ENCODE data around the gene TDRD12.
"Not testable (repeated sequence)": the region's sequence is repeated elsewhere in the genome, so short reads cannot be mapped to it uniquely, and the experiment has no call there.

TDRD12 gene

DNA sequence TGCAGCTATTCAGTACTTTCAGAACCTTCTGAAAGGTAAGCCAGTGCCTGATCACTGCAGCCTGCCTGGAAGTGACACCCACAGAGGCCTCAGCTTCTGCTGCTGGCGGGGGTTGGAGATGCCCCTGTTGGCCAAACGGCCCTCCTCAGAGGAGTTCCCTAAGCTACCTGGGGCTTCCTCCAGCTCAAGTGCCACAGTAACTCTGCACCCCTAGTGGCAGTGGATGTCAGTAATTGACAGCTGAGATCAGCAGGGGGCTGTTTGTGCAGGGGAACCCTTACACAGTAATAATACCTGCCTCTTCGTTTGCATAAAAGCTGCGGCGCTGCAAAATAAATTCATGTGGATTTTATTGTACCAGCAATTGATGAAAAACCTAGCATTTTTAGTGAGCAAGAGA is 28.9 kb downstream of the TDRD12 start:
- peak; percentile 14 for DNase-seq

DNA sequence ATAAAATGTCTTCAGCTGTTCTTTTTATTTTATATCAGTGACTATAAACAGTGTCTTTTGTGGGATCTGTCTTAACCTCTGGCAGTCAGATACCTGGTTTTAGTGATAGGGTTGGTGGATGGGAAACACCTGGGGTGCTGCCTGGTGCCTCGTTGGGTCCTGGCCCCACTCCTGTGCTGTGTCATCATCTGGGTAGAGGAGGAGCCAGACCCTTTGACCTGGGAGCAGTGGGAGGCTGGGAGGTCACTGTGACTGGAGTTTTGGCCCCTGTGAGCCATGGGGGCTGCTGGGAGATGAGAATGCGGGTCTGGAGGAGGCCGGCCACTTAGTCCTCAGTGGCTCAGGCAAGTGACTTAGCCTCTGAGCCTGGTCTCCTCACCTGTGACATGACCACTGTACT is 29.4 kb downstream of the TDRD12 start:
- no peak for DNase-seq

- no peak for DNase-seq
Observed at GRCh38 chr19:32749361-32749760, 29.8 kb downstream of the TDRD12 start.

DNA sequence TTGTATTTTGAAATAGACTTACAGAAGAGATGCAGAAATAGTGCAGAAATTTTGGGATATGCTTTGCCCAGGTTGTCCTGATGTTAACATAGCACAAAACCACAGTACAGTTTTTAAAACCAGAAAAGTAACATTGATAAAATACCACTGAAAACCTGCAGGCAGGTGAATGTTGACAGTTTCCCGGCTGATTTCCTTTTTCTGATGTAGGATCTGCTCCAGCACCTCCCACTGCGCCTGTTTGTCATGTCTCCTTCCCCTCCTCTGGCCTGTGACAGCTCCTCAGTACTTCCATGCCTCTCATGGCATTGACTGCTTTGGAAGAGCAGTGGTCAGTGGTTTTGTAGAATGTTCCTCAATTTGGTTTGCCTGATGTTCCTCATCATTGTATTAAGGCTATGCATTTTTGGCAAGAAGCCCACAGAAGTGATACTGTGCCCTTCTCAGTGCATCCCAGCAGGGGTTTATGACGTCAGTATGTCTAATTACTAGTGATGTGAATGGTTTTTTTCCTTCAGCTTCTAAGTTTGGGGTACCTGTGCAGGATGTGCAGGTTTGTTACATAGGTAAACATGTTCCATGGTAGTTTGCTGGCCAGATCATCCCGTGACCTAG is 31.0 kb downstream of the TDRD12 start:
- DNase-seq = peak; percentile 14

DNA sequence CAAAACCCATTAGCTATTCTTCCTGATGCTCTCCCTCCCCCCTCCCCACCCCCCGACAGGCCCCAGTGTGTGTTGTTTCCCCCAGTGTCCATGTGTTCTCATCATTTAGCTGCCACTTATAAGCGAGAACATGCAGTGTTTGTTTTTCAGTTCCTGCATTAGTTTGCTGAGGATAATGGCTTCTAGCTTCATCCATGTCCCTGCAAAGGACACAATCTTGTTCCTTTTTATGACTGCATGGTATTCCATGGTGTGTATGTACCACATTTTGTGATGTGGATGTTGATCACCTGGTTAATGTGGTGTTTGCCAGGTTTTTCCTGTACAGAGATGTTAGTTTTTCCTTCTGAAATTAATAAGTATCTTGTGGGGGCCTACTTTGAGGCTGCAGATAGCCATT is 31.5 kb downstream of the TDRD12 start:
- DNase-seq = no peak

DNA sequence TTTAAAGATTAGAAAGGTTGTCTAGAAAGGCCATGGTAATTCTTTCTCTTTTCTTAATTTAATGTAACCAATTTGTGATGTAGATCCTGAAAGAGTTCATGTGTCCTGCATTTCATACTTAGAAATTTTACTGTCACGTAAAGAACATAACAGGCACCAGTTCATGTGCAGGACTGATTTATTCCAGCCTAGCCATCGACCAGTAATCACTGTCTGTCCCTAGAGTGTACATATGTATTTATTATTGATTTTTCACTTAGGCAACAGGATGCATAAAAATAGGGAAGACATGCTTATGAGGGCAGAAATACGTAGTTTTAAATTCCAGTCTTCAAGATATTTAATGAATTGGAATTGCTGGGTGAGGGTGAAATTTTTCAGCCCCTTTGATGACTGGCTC is 37.6 kb downstream of the TDRD12 start:
- no peak for DNase-seq

DNA sequence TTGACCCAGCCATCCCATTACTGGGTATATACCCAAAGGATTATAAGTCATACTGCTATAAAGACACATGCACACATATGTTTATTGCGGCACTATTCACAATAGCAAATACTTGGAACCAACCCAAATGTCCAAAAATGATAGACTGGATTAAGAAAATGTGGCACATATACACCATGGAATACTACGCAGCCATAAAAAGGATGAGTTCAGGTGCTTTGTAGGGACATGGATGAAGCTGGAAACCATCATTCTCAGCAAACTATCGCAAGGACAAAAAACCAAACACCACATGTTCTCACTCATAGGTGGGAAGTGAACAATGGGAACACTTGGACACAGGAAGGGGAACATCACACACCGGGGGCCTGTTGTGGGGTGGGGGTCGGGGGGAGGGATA is 45.8 kb downstream of the TDRD12 start:
- not testable (repeated sequence) for DNase-seq

DNA sequence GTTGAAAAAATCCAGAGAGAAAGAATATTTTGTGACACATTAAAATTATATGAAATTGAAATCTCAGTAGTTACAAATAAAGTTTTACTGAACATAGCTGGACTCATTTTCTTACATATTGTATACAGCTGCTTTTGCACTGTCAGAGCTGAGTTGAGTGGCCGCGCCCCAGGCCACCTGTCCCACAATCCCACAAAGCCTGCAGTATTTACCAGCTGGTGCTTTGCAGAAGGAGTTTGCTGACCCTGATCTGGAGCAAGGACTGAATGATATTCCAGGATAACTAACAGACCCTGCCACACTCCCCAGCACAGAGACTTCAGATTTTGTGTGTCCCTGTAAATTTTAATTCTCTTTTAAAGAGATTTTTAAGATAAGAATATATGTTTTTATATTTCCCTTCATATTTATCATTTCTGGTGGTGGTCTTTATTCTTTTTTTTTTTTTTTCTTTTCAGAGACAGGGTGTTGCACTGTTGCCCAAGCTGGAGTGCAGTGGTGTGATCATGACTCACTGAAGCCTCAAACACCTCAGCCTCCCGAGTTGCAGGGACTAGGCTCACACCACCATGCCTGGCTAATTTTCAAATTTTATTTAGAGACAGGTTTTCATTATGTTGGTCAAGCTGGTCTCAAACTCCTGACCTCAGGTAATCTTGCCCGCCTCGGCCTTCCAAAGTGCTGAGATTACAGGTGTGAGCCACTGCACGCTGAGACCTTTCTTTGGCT is 48.5 kb downstream of the TDRD12 start:
- DNase-seq = no peak

- DNase-seq = no peak
Observed at GRCh38 chr19:32771596-32771995, 52.0 kb downstream of the TDRD12 start.

GRCh38 chr19:32773126-32773525 is 53.6 kb downstream of the TDRD12 start:
- no peak for DNase-seq

DNA sequence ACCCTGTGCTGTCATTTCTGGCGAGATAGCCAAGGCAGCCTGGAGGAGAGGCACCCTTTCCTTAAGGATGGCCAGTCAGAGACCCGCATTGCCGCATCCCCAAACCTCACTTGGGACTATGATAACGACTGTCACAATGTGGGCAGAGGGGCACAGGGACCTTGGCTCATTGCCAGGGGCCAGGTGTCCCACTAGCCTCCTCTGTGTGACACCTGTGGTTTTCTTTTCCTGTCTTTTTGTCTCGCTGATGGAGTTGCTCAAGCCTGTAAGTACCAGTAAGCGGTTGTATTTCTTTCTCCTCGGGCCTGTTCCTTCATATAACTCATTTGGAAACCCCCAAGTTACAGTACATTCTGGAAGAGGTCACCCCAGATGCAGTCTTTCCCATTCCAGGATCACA is 59.5 kb downstream of the TDRD12 start:
- no peak for DNase-seq

- DNase-seq = no peak
Observed at GRCh38 chr19:32781280-32781679, 61.7 kb downstream of the TDRD12 start.

DNA sequence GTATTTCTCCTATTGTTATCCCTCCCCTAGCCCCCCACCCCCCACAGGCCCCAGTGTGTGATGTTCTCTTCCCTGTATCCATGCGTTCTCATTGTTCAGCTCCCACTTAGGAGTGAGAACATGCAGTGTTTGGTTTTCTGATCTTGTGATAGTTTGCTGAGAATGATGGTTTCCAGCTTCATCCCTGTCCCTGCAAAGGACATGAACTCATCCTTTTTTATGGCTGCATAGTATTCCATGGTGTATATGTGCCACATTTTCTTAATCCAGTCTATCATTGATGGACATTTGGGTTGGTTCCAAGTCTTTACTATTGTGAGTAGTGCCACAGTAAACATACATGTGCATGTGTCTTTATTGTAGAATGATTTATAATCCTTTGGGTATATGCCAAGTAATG is 62.5 kb downstream of the TDRD12 start:
- DNase-seq = not testable (repeated sequence)

GRCh38 chr19:32787161-32787813 is 67.7 kb downstream of the TDRD12 start:
- DNase-seq = not testable (repeated sequence)

DNA sequence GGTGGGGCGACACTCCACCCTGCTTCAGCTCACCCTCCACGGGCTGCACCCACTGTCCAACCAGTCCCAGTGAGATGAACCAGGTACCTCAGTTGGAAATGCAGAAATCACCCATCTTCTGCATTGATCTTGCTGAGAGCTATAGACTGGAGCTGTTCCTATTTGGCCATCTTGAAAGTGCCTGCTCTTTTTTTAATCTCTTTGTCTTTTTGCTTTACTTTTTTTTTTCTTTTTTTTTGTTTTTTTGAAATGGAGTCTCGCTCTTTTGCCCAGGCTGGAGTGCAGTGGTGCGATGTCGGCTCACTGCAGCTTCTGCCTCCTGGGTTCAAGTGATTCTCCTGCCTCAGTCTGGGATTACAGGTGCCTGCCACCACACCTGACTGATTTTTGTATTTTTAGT is 68.3 kb downstream of the TDRD12 start:
- DNase-seq = not testable (repeated sequence)

- no peak for DNase-seq
Observed at GRCh38 chr19:32789429-32789828, 69.9 kb downstream of the TDRD12 start.

DNA sequence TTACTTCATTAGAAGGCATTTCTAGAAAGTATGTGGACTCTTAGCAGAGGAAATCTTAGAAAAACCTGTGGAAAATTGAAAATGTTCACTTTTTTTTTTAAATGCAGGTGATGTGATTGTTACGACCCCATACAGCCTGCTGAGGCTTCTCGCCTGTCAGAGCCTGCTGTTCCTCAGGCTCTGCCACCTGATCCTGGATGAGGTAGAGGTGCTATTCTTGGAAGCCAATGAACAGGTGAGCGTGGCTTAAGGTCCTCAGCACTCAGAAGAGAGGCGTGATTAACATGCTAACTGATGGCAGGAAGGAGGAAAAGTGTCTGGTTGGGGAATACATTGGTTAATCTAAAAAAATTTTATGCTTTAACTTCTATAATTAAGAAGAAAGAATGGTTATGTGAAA is 78.6 kb downstream of the TDRD12 start:
- no peak for DNase-seq

GRCh38 chr19:32800191-32800590 is 80.6 kb downstream of the TDRD12 start:
- DNase-seq = no peak

GRCh38 chr19:32800754-32801153 is 81.2 kb downstream of the TDRD12 start:
- no peak for DNase-seq

- DNase-seq = no peak
Observed at GRCh38 chr19:32802840-32803239, 83.3 kb downstream of the TDRD12 start.

- no peak for DNase-seq
Observed at GRCh38 chr19:32808236-32808635, 88.7 kb downstream of the TDRD12 start.

DNA sequence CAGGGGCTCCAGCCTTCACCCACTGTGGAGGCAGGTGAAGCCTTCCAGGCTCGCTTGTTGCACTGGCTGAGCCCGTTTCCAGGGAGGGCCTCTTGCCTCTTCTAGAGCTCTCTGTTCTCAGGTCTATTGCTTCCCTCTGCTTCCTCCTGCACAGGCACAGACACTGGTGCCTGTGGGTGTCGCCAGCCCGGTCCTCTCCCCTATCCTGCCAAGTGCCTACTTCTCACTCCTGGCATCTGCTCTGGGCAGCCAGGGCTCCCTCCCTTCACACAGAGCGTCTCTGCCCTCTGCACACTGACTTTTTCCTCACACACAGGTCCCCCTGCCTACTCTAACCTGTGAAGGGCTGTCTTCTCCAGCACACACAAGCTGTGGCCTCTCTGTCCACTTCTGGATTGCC is 89.7 kb downstream of the TDRD12 start:
- DNase-seq = no peak

DNA sequence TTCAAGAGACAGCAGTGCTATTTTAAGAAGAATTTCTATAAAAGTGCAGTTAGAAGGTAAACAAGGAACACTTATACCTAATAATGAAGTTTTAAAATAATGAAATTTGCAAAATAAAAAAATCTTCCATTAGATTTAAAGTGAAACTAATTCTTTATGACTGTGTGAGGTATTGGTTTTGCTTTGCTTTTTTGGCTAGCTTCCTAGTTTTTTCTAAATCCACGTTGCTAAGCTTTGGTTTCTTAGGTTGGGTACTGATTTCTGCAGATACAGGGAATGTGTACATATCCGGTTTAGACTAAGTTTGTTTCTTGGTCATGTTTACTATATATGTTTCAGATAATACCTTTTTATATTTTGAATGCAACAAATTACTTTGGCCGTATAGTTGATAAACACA is 90.2 kb downstream of the TDRD12 start:
- DNase-seq = no peak

- no peak for DNase-seq
Observed at GRCh38 chr19:32810452-32810851, 90.9 kb downstream of the TDRD12 start.

All from hematopoietic multipotent progenitor cell treated with erythropoietin and hydrocortisone succinate and interleukin-3 and kit ligand, for 8 days (in vitro differentiated cells).